Mononuclear cell (primary cell): ENCODE measurements around the gene FEM1B. TPM values are rescaled to one million over a fixed set of nuclear protein-coding genes. Genes with fewer than 3 reads are reported as not detected.
"Not testable (repeated sequence)": the region's sequence is repeated elsewhere in the genome, so short reads cannot be mapped to it uniquely, and the experiment has no call there.

Experiments
- H3K27me3 ChIP-seq: 2 replicates; pipeline ENCODE4 v1.6.0; 2011; ENCODE audit warnings: low read length, control low read depth; ENCODE audit not compliant: insufficient read depth
- H3K4me1 ChIP-seq: 2 replicates; pipeline ENCODE4 v1.5.1; 2011; ENCODE audit warnings: mild to moderate bottlenecking, low read length, control low read depth; ENCODE audit not compliant: insufficient read depth
- H3K4me3 ChIP-seq: 2 replicates; pipeline ENCODE4 v1.5.1; 2011; ENCODE audit warnings: mild to moderate bottlenecking, low read length, moderate library complexity
- H3K9me3 ChIP-seq: 2 replicates; pipeline ENCODE4 v1.5.1; 2011; ENCODE audit warnings: low read depth, mild to moderate bottlenecking, control low read depth, low read length
- total RNA-seq: library from RNA; depleted of rRNA; stranded (reverse); fragments of >200 nt; gene quantifications from one replicate; pipeline ENCODE4 v1.2.3, GENCODE V29; 2012

FEM1B gene
- total RNA-seq = 88.2 TPM

- peaks cover 52% of the 10 kb centered on the region for H3K4me1 ChIP-seq
- no peaks in the 10 kb centered on the region for H3K9me3 ChIP-seq
- no peaks in the 10 kb centered on the region for H3K27me3 ChIP-seq
- peak within 1 kb of the TSS; percentile 89 for H3K4me3 ChIP-seq
Measured at GRCh38 chr15:68277603-68278344, at the start of gene FEM1B. Gene FEM1B, plus strand, starts transcription at chr15:68277745. Its CDS starts 673 bp downstream, at chr15:68278418.

- Histone ChIP-seq H3K4me1 (peaks cover 58% of the 10 kb centered on the region), H3K9me3 (no peaks in the 10 kb centered on the region), H3K4me3 (peak overlapping the region; percentile 76), H3K27me3 (no peaks in the 10 kb centered on the region)
Measured at GRCh38 chr15:68228143-68228970, 49.2 kb upstream of the FEM1B start.

GRCh38 chr15:68228971-68229385 lies 48.6 kb upstream of the FEM1B start:
- H3K4me3 ChIP-seq = peak overlapping the region; percentile 76
- H3K9me3 ChIP-seq = no peaks in the 10 kb centered on the region
- H3K4me1 ChIP-seq = peaks cover 65% of the 10 kb centered on the region
- no peaks in the 10 kb centered on the region for H3K27me3 ChIP-seq

- Histone ChIP-seq H3K27me3 (no peaks in the 10 kb centered on the region), H3K4me1 (peaks cover 64% of the 10 kb centered on the region), H3K4me3 (peak within 1 kb of the TSS; percentile 76), H3K9me3 (no peaks in the 10 kb centered on the region)
Measured at GRCh38 chr15:68229386-68230156, 48.0 kb upstream of the FEM1B start, which contains the start of gene CLN6. Gene CLN6, minus strand, starts transcription at chr15:68229728. Its CDS starts 144 bp downstream, at chr15:68229584.

GRCh38 chr15:68230157-68231100 lies 47.1 kb upstream of the FEM1B start:
- Histone ChIP-seq H3K27me3 (no peaks in the 10 kb centered on the region), H3K4me3 (peak overlapping the region; percentile 76), H3K9me3 (no peaks in the 10 kb centered on the region), H3K4me1 (peaks cover 58% of the 10 kb centered on the region)

- Histone ChIP-seq H3K4me3 (no peak overlapping the region), H3K27me3 (no peaks in the 10 kb centered on the region), H3K4me1 (peaks cover 56% of the 10 kb centered on the region), H3K9me3 (no peaks in the 10 kb centered on the region)
Measured at GRCh38 chr15:68231102-68231818, 46.3 kb upstream of the FEM1B start.

GRCh38 chr15:68232449-68232848 lies 45.1 kb upstream of the FEM1B start:
- Histone ChIP-seq H3K4me1 (peaks cover 54% of the 10 kb centered on the region), H3K4me3 (no peak overlapping the region), H3K27me3 (no peaks in the 10 kb centered on the region), H3K9me3 (no peaks in the 10 kb centered on the region)

GRCh38 chr15:68232937-68233336 lies 44.6 kb upstream of the FEM1B start:
- Histone ChIP-seq H3K4me3 (no peak overlapping the region), H3K27me3 (no peaks in the 10 kb centered on the region), H3K9me3 (no peaks in the 10 kb centered on the region), H3K4me1 (peaks cover 49% of the 10 kb centered on the region)

- H3K4me1 ChIP-seq = peaks cover 38% of the 10 kb centered on the region
- H3K4me3 ChIP-seq = no peak overlapping the region
- H3K27me3 ChIP-seq = no peaks in the 10 kb centered on the region
- no peaks in the 10 kb centered on the region for H3K9me3 ChIP-seq
Measured at GRCh38 chr15:68234060-68234459, 43.5 kb upstream of the FEM1B start.

- not testable (repeated sequence) for H3K9me3 ChIP-seq, H3K27me3 ChIP-seq, H3K4me3 ChIP-seq
- H3K4me1 ChIP-seq = peaks cover 38% of the 10 kb centered on the region
Measured at GRCh38 chr15:68234520-68234919, 43.0 kb upstream of the FEM1B start.

GRCh38 chr15:68235022-68235421 lies 42.5 kb upstream of the FEM1B start:
- Histone ChIP-seq H3K4me3 (no peak overlapping the region), H3K4me1 (peaks cover 36% of the 10 kb centered on the region), H3K9me3 (no peaks in the 10 kb centered on the region), H3K27me3 (no peaks in the 10 kb centered on the region)

GRCh38 chr15:68239025-68239424 lies 38.5 kb upstream of the FEM1B start:
- Histone ChIP-seq H3K4me3 (no peak overlapping the region), H3K9me3 (peaks cover 4% of the 10 kb centered on the region), H3K4me1 (peaks cover 2% of the 10 kb centered on the region), H3K27me3 (no peaks in the 10 kb centered on the region)

GRCh38 chr15:68241088-68241935 lies 36.2 kb upstream of the FEM1B start:
- Histone ChIP-seq H3K9me3 (peaks cover 4% of the 10 kb centered on the region), H3K4me1 (no peaks in the 10 kb centered on the region), H3K27me3 (no peaks in the 10 kb centered on the region), H3K4me3 (no peak overlapping the region)
